Keratinocyte (primary cell): ENCODE results near the gene IL27RA. TPM values are rescaled to one million over a fixed set of nuclear protein-coding genes. Genes with fewer than 3 reads are reported as not detected.

ENCODE experiments used
- DNase-seq: peaks from one replicate; pipeline ENCODE4 v3.0.0-alpha.2; 2011; ENCODE audit warnings: low read depth, missing footprints, low spot score
- FAIRE-seq: peaks from 2 replicates; lab custom pipeline; 2011; peaks lifted over from hg19 to GRCh38; lab: Jason Lieb, UNC
- H2AFZ ChIP-seq: 2 replicates; pipeline ENCODE4 v1.6.0; 2012; ENCODE audit warnings: low read length, control low read depth, inconsistent platforms; ENCODE audit not compliant: control insufficient read depth
- H3K27ac ChIP-seq: 2 replicates; pipeline ENCODE4 v1.5.1; 2011; ENCODE audit warnings: low read length; ENCODE audit not compliant: control insufficient read depth, insufficient read depth
- H3K27me3 ChIP-seq: 3 replicates; pipeline ENCODE4 v1.6.0; 2011; ENCODE audit warnings: low read length; ENCODE audit not compliant: control insufficient read depth, insufficient read depth; ENCODE audit errors: extremely low read depth
- H3K36me3 ChIP-seq, 2 experiments: 2 replicates in 1 of 2; 3 replicates in 1 of 2; pipeline ENCODE4 v1.5.1; 2011; ENCODE audit warnings: low read length in 2 of 2, mild to moderate bottlenecking in 1 of 2; ENCODE audit not compliant: control insufficient read depth in 2 of 2, insufficient read depth in 2 of 2; ENCODE audit errors: extremely low read depth in 1 of 2
- H3K4me1 ChIP-seq: 3 replicates; pipeline ENCODE4 v1.5.1; 2011; ENCODE audit warnings: low read length; ENCODE audit not compliant: control insufficient read depth, insufficient read depth; ENCODE audit errors: extremely low read depth
- H3K4me2 ChIP-seq: 3 replicates; pipeline ENCODE4 v1.6.0; 2011; ENCODE audit warnings: low read depth, low read length; ENCODE audit not compliant: control insufficient read depth, insufficient read depth; ENCODE audit errors: extremely low read depth
- H3K4me3 ChIP-seq, 3 experiments: fragments of 200-600 bp in 1 of 3; sonication (generic) in 1 of 3; 2 replicates in 2 of 3; 3 replicates in 1 of 3; pipeline ENCODE4 v1.5.1; 2011 to 2016; ENCODE audit warnings: low read length in 3 of 3, mild to moderate bottlenecking in 3 of 3, control low read depth in 2 of 3, inconsistent platforms in 1 of 3, low read depth in 1 of 3, mixed read lengths in 1 of 3, mixed run types in 1 of 3, moderate library complexity in 1 of 3; ENCODE audit not compliant: control insufficient read depth in 2 of 3, insufficient read depth in 2 of 3; ENCODE audit errors: extremely low read depth in 1 of 3
- H3K79me2 ChIP-seq: 2 replicates; pipeline ENCODE4 v1.6.0; 2012; ENCODE audit warnings: low read length; ENCODE audit not compliant: control insufficient read depth, insufficient read depth
- H3K9ac ChIP-seq: 3 replicates; pipeline ENCODE4 v1.6.0; 2011; ENCODE audit warnings: low read length; ENCODE audit not compliant: control insufficient read depth, insufficient read depth; ENCODE audit errors: extremely low read depth
- H3K9me1 ChIP-seq: 3 replicates; pipeline ENCODE4 v1.6.0; 2011; ENCODE audit warnings: low read length; ENCODE audit not compliant: control insufficient read depth, insufficient read depth; ENCODE audit errors: extremely low read depth
- H3K9me3 ChIP-seq: 2 replicates; pipeline ENCODE4 v1.5.1; 2012; ENCODE audit warnings: low read depth, low read length; ENCODE audit not compliant: control insufficient read depth
- H4K20me1 ChIP-seq: 3 replicates; pipeline ENCODE4 v1.6.0; 2011; ENCODE audit warnings: low read length; ENCODE audit not compliant: control insufficient read depth, insufficient read depth; ENCODE audit errors: extremely low read depth
- EZH2 ChIP-seq: IDR thresholded peaks from one replicate; pipeline ENCODE4 v1.6.1; 2012; ENCODE audit warnings: inconsistent platforms, mild to moderate bottlenecking, low read length, moderate library complexity
- dilution Hi-C: fragments of 300-500 bp; cut with MboI; formaldehyde crosslinking; loops from one replicate; pipeline ENCODE4 v1.7.0; 2020; ENCODE audit warnings: low sequenced_read_pairs; ENCODE audit not compliant: extremely low pct_ligation_motif_present
- polyA plus RNA-seq, 5 experiments: library from polyadenylated mRNA; depleted of rRNA in 3 of 5; stranded (reverse) in 3 of 5; stranded (forward) in 1 of 5; unstranded in 1 of 5; fragments of >200 nt; gene quantifications; 1 replicate in 1 of 5; 2 replicates in 3 of 5; 3 replicates in 1 of 5; pipeline versions ENCODE4 v1.2.1 to v1.2.3, GENCODE V29; 2011 to 2012; ENCODE audit warnings: missing spikeins in 2 of 5, low read depth in 1 of 5, low replicate concordance in 1 of 5
- TF ChIP-seq, protein P1 (sequence below), 3 experiments: IDR thresholded peaks in 1 of 3; conservative IDR thresholded peaks in 1 of 3; optimal IDR thresholded peaks in 1 of 3; 2 replicates in 2 of 3; 3 replicates in 1 of 3; pipeline versions ENCODE3 to v1.5.1; 2011; ENCODE audit warnings: low read length in 3 of 3, mild to moderate bottlenecking in 3 of 3, moderate library complexity in 2 of 3, control low read depth in 1 of 3, inconsistent platforms in 1 of 3; ENCODE audit not compliant: insufficient read depth in 2 of 3; ENCODE audit errors: extremely low read depth in 1 of 3

The IL27RA gene
- polyA plus RNA-seq, 1 donor (not counting 4 experiments of a cell fraction or from before 2014, with no cell fraction given) = 2.2 TPM

DNA sequence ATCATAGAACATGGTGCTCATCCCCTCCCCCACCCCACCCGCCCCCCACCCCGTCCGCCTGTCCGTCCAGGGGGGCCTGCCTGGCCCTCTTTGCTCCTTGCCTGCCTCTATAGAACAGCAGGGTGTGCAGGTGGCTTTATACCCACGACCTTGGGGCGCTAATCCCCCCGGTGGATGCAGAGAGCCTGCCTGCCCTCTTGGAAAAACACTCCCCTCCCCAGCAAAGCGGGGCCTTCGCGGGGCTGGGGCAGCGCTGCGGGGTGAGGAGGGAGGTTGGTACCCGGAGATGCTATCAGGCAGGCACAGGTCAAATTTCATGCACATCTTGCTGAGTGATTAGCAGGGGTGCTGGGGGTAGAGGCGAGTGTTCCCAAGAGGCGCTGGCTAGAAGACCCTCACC lies 47.4 kb upstream of the IL27RA start:
- H3K27me3 ChIP-seq = no peaks in the 10 kb centered on the region
- H3K27ac ChIP-seq = no peak overlapping the region
- H4K20me1 ChIP-seq = no peaks in the 10 kb centered on the region
- H3K9me3 ChIP-seq = no peaks in the 10 kb centered on the region
- H3K9ac ChIP-seq = no peak overlapping the region
- no peak overlapping the region for H3K4me2 ChIP-seq
- TF ChIP-seq EZH2 = no peak
- TF ChIP-seq, protein P1, sequence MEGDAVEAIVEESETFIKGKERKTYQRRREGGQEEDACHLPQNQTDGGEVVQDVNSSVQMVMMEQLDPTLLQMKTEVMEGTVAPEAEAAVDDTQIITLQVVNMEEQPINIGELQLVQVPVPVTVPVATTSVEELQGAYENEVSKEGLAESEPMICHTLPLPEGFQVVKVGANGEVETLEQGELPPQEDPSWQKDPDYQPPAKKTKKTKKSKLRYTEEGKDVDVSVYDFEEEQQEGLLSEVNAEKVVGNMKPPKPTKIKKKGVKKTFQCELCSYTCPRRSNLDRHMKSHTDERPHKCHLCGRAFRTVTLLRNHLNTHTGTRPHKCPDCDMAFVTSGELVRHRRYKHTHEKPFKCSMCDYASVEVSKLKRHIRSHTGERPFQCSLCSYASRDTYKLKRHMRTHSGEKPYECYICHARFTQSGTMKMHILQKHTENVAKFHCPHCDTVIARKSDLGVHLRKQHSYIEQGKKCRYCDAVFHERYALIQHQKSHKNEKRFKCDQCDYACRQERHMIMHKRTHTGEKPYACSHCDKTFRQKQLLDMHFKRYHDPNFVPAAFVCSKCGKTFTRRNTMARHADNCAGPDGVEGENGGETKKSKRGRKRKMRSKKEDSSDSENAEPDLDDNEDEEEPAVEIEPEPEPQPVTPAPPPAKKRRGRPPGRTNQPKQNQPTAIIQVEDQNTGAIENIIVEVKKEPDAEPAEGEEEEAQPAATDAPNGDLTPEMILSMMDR (optimal IDR thresholded peaks at IDR 0.05 in 1 of 3, IDR thresholded peaks at IDR 0.05 in 1 of 3, conservative IDR thresholded peaks at IDR 0.05 in 1 of 3; ENCODE audit: extremely low read depth in 1 of 3, insufficient read depth in 2 of 3, low read length in 3 of 3) = no peak
- no peak for DNase-seq
- no peaks in the 10 kb centered on the region for H3K79me2 ChIP-seq
- no peak overlapping the region for H2AFZ ChIP-seq
- peaks cover 8% of the 10 kb centered on the region for H3K4me1 ChIP-seq
- H3K9me1 ChIP-seq = no peaks in the 10 kb centered on the region
- no peak for FAIRE-seq
- peaks cover 8 to 9% of the 10 kb centered on the region in 2 experiments for H3K36me3 ChIP-seq
- no peak overlapping the region for H3K4me3 ChIP-seq
- dilution Hi-C loops = no loop called here

DNA sequence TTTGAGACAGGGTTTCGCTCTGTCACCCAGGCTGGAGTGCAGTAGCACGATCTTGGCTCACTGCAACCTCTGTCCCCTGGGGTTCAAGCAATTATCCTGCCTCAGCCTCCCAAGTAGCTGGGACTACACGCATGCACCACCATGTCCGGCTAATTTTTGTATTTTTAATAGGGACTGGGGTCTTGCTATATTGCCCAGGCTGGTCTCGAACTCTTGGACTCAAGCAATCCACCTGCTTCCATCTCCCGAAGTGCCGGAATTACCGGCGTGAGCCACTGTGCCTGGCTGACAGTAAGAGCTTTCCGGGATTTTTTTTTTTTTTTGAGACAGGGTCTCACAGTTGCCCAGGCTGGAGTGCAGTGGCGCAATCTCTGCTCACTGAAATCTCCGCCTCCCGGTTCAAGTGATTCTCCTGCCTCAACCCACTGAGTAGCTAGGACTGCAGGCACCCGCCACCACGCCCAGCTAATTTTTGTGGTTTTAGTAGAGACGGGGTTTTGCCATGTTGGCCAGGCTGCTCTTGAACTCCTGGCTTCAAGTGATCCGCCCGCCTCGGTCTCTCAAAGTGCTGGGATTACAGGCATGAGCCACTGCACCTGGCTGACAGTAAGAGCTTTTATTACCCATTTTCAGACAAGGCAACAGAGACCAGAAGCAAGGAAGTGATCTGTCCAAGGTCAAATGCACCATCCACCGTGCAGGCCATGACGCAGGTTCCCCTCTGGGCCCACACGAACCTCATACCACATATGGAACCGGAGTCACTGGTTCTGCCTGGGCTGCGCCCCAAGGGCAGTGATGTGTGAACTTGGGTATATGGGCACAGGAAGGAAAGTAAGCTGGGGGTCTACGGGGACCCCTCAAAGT lies 46.5 kb upstream of the IL27RA start:
- Histone ChIP-seq H4K20me1 (no peaks in the 10 kb centered on the region), H3K36me3 (peaks cover 8% of the 10 kb centered on the region in 2 experiments), H3K79me2 (no peaks in the 10 kb centered on the region), H3K4me3 (no peak overlapping the region), H3K27ac (no peak overlapping the region), H3K9me1 (no peaks in the 10 kb centered on the region), H2AFZ (no peak overlapping the region), H3K4me1 (peaks cover 8% of the 10 kb centered on the region), H3K4me2 (no peak overlapping the region), H3K27me3 (no peaks in the 10 kb centered on the region), H3K9me3 (no peaks in the 10 kb centered on the region), H3K9ac (no peak overlapping the region)
- DNase-seq (no peak), FAIRE-seq (no peak)
- no peak for TF ChIP-seq EZH2
- TF ChIP-seq, protein P1 (optimal IDR thresholded peaks at IDR 0.05 in 1 of 3, IDR thresholded peaks at IDR 0.05 in 1 of 3, conservative IDR thresholded peaks at IDR 0.05 in 1 of 3; ENCODE audit: extremely low read depth in 1 of 3, insufficient read depth in 2 of 3, low read length in 3 of 3) = no peak
- dilution Hi-C loops = no loop called here
